HEK293 (cell line): ENCODE measurements around the gene MPHOSPH6.

Source experiments
- CTCF ChIA-PET: fragments of 350-600 bp; formaldehyde crosslinking; extraction: SDS; loops from one replicate; lab custom pipeline; 2021; ENCODE audit warnings: antibody characterized with exemption; lab: Yijun Ruan, JAX
- POLR2A ChIA-PET: fragments of 300-600 bp; formaldehyde crosslinking; extraction: SDS; loops from one replicate; lab custom pipeline; 2020; ENCODE audit warnings: antibody characterized with exemption, inconsistent platforms; lab: Yijun Ruan, JAX
- H3K27ac ChIP-seq: fragments of 200-500 bp; sonication (Bioruptor generic); 2 replicates; pipeline ENCODE4 v1.5.1; 2014; ENCODE audit warnings: low read depth, low read length, control low read depth, inconsistent platforms; ENCODE audit errors: extremely low read depth
- H3K36me3 ChIP-seq, 2 experiments: fragments of 200-500 bp in 1 of 2; sonication (Bioruptor generic) in 1 of 2; 1 replicate in 1 of 2; 2 replicates in 1 of 2; pipeline ENCODE4 v1.5.1; 2014 to 2017; ENCODE audit warnings: inconsistent platforms in 2 of 2, low read length in 2 of 2; ENCODE audit not compliant: control insufficient read depth in 2 of 2, insufficient read depth in 1 of 2
- H3K4me1 ChIP-seq: fragments of 200-500 bp; sonication (Bioruptor generic); 2 replicates; pipeline ENCODE4 v1.5.1; 2014; ENCODE audit warnings: mild to moderate bottlenecking, low read length, inconsistent platforms; ENCODE audit not compliant: control insufficient read depth, insufficient read depth
- H3K4me3 ChIP-seq: 2 replicates; pipeline ENCODE4 v1.5.1; 2011; ENCODE audit warnings: low read depth, mild to moderate bottlenecking, control low read depth, low read length, moderate library complexity
- H3K9me3 ChIP-seq: fragments of 200-500 bp; sonication (Bioruptor generic); 2 replicates; pipeline ENCODE4 v1.5.1; 2014; ENCODE audit warnings: low read depth, low read length, inconsistent platforms; ENCODE audit not compliant: control insufficient read depth, insufficient read depth
- PRDM1 ChIP-seq: fragments of 450-650 bp; formaldehyde crosslinking; IDR thresholded peaks from 2 replicates; pipeline ENCODE4; 2016; ENCODE audit warnings: missing biosample characterization, missing genetic modification characterization
- ZBTB8A ChIP-seq: fragments of 450-650 bp; formaldehyde crosslinking; IDR thresholded peaks from 2 replicates; pipeline ENCODE4 v1.5.1; 2016; ENCODE audit warnings: missing biosample characterization, missing genetic modification characterization
- ZFP41 ChIP-seq: fragments of 450-650 bp; formaldehyde crosslinking; IDR thresholded peaks from 2 replicates; pipeline ENCODE4 v1.5.1; 2016; ENCODE audit warnings: missing biosample characterization, missing genetic modification characterization, borderline replicate concordance
- ZNF112 ChIP-seq: fragments of 450-650 bp; formaldehyde crosslinking; IDR thresholded peaks from 2 replicates; pipeline ENCODE4 v1.5.0; 2017; ENCODE audit warnings: missing biosample characterization, missing genetic modification characterization
- ZNF138 ChIP-seq: fragments of 450-650 bp; formaldehyde crosslinking; IDR thresholded peaks from 2 replicates; pipeline ENCODE4 v1.5.1; 2016; ENCODE audit warnings: missing biosample characterization, missing genetic modification characterization, borderline replicate concordance
- ZNF37A ChIP-seq: fragments of 450-650 bp; IDR thresholded peaks from 2 replicates; pipeline ENCODE4 v1.5.1; 2018; ENCODE audit warnings: missing biosample characterization, missing genetic modification characterization
- ZNF426 ChIP-seq: fragments of 450-650 bp; formaldehyde crosslinking; IDR thresholded peaks from 2 replicates; pipeline ENCODE4 v1.5.1; 2017; ENCODE audit warnings: missing biosample characterization, missing genetic modification characterization, mild to moderate bottlenecking, inconsistent platforms, moderate library complexity
- ZNF654 ChIP-seq: fragments of 450-650 bp; formaldehyde crosslinking; IDR thresholded peaks from 2 replicates; pipeline ENCODE4 v1.5.1; 2016; ENCODE audit warnings: low read depth, missing biosample characterization, missing genetic modification characterization
- ZNF701 ChIP-seq: fragments of 450-650 bp; formaldehyde crosslinking; IDR thresholded peaks from 2 replicates; pipeline ENCODE4 v1.5.1; 2016; ENCODE audit warnings: missing biosample characterization, missing genetic modification characterization
- TF ChIP-seq, protein P1 (sequence below): fragments of 450-650 bp; formaldehyde crosslinking; conservative IDR thresholded peaks from 2 replicates; pipeline ENCODE4 v1.5.1; 2016; ENCODE audit warnings: low read depth, missing biosample characterization, missing genetic modification characterization
- TF ChIP-seq, protein P2 (sequence below): fragments of 450-650 bp; IDR thresholded peaks from 2 replicates; pipeline ENCODE4 v1.5.1; 2018; ENCODE audit warnings: missing biosample characterization, missing genetic modification characterization
- TF ChIP-seq, protein P3 (sequence below): fragments of 450-650 bp; formaldehyde crosslinking; IDR thresholded peaks from 2 replicates; pipeline ENCODE4 v1.5.1; 2016; ENCODE audit warnings: missing biosample characterization, missing genetic modification characterization
- TF ChIP-seq, protein P4 (sequence below): fragments of 450-650 bp; formaldehyde crosslinking; IDR thresholded peaks from 2 replicates; pipeline ENCODE4; 2016; ENCODE audit warnings: missing biosample characterization, missing genetic modification characterization

Gene MPHOSPH6

DNA sequence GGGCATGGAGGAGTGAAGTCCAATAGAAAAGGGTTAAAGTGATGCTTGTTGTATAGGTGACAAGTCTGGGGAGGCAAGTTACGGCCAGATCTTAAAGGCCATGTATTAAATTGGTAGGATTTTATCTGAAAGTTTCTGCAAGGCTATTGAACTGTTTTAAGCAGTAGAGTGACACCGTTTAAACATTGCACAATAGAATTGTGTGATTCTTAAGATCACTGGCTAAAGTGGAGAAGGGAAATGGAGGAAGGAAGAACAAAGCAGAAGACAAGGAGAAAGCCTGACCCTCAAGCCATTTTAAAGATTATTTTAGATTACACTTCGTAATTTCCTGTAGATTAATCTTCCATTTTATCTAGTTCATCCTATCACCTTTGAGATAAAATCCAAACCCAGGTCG lies 5.6 kb upstream of the MPHOSPH6 start:
- CTCF ChIA-PET: interaction anchor here (0.5 kb wide), 1 partner anchor 104 kb away, joined by 3 read pairs; no protein-coding TSS in a partner anchor
- TF ChIP-seq ZNF654: no peak
- POLR2A ChIA-PET: no interaction called here
- H3K27ac ChIP-seq: no peak overlapping the region
- no peaks in the 10 kb centered on the region for H3K4me1 ChIP-seq
- H3K4me3 ChIP-seq: no peak overlapping the region
- H3K36me3 ChIP-seq: no peaks in the 10 kb centered on the region
- no peaks in the 10 kb centered on the region for H3K9me3 ChIP-seq

DNA sequence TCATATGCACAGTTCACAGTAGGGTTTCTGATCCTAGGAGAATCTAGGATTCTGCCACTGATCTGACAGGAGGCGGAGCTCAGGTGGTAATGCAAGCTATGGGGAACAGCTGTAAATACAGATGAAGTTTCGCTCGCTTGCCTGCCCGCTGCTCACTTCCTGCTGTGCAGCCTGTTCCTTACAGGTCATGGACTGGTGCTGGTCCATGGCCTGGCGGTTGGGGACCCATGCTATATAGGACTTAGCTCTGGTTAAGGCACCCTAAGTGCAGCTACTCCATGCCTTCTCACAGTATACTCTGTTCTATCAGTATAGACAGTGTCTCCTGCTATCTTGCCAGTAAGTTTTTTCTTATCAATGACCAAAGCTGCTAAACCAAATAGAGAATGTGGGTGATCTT lies 2.4 kb downstream of the MPHOSPH6 start:
- Histone ChIP-seq H3K4me1 (no peaks in the 10 kb centered on the region), H3K9me3 (no peaks in the 10 kb centered on the region), H3K4me3 (no peak overlapping the region), H3K27ac (no peak overlapping the region), H3K36me3 (peaks cover 6 to 55% of the 10 kb centered on the region in 2 experiments; a peak in 1 of 3 replicates)
- ChIA-PET POLR2A (no interaction called here), CTCF (no interaction called here)
- TF ChIP-seq ZNF112 (tag by site-specific recombination): no peak

DNA sequence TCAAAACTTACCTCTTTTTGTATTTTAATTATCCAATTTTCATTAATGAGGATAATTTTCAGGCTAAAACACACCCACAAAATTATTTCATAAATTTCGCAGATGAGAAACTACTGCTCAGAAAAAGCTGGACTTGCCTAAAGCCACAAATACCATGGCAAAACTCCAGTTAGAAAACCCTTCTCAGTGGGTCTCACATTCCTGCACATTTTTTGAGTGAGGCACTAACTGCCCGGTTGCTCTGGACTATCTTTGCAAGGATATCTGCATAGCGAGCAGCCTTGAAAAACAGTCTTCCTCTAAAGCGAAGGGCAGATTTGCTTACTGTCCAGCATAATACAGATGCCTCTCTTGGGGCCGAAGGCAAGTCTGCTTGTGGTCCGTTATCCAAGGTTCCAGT lies 9.8 kb downstream of the MPHOSPH6 start:
- Histone ChIP-seq H3K36me3 (peaks cover 27 to 57% of the 10 kb centered on the region in 2 experiments), H3K9me3 (no peaks in the 10 kb centered on the region)
- POLR2A ChIA-PET: interaction anchor here (2.0 kb wide), 1 partner anchor 9 kb away, joined by 9 read pairs; the partner anchor contains the start of gene MPHOSPH6
- TF ChIP-seq, protein P1, sequence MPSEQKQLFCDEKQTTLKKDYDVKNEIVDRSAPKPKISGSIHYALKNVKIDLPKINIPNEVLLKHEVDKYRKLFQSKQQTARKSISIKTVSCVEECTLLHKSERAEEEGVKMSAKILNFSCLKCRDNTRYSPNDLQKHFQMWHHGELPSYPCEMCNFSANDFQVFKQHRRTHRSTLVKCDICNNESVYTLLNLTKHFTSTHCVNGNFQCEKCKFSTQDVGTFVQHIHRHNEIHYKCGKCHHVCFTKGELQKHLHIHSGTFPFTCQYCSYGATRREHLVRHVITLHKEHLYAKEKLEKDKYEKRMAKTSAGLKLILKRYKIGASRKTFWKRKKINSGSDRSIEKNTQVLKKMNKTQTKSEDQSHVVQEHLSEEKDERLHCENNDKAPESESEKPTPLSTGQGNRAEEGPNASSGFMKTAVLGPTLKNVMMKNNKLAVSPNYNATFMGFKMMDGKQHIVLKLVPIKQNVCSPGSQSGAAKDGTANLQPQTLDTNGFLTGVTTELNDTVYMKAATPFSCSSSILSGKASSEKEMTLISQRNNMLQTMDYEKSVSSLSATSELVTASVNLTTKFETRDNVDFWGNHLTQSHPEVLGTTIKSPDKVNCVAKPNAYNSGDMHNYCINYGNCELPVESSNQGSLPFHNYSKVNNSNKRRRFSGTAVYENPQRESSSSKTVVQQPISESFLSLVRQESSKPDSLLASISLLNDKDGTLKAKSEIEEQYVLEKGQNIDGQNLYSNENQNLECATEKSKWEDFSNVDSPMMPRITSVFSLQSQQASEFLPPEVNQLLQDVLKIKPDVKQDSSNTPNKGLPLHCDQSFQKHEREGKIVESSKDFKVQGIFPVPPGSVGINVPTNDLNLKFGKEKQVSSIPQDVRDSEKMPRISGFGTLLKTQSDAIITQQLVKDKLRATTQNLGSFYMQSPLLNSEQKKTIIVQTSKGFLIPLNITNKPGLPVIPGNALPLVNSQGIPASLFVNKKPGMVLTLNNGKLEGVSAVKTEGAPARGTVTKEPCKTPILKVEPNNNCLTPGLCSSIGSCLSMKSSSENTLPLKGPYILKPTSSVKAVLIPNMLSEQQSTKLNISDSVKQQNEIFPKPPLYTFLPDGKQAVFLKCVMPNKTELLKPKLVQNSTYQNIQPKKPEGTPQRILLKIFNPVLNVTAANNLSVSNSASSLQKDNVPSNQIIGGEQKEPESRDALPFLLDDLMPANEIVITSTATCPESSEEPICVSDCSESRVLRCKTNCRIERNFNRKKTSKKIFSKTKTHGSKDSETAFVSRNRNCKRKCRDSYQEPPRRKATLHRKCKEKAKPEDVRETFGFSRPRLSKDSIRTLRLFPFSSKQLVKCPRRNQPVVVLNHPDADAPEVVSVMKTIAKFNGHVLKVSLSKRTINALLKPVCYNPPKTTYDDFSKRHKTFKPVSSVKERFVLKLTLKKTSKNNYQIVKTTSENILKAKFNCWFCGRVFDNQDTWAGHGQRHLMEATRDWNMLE (tag by site-specific recombination): no peak
- TF ChIP-seq ZNF701 (tag by site-specific recombination) (no peak), ZFP41 (no peak), ZNF37A (no peak), ZNF426 (no peak), ZNF138 (tag by site-specific recombination) (no peak), PRDM1 (no peak), ZBTB8A (tag by site-specific recombination) (no peak)
- TF ChIP-seq, protein P2, sequence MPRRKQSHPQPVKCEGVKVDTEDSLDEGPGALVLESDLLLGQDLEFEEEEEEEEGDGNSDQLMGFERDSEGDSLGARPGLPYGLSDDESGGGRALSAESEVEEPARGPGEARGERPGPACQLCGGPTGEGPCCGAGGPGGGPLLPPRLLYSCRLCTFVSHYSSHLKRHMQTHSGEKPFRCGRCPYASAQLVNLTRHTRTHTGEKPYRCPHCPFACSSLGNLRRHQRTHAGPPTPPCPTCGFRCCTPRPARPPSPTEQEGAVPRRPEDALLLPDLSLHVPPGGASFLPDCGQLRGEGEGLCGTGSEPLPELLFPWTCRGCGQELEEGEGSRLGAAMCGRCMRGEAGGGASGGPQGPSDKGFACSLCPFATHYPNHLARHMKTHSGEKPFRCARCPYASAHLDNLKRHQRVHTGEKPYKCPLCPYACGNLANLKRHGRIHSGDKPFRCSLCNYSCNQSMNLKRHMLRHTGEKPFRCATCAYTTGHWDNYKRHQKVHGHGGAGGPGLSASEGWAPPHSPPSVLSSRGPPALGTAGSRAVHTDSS (tag by site-specific recombination): no peak
- TF ChIP-seq, protein P3, sequence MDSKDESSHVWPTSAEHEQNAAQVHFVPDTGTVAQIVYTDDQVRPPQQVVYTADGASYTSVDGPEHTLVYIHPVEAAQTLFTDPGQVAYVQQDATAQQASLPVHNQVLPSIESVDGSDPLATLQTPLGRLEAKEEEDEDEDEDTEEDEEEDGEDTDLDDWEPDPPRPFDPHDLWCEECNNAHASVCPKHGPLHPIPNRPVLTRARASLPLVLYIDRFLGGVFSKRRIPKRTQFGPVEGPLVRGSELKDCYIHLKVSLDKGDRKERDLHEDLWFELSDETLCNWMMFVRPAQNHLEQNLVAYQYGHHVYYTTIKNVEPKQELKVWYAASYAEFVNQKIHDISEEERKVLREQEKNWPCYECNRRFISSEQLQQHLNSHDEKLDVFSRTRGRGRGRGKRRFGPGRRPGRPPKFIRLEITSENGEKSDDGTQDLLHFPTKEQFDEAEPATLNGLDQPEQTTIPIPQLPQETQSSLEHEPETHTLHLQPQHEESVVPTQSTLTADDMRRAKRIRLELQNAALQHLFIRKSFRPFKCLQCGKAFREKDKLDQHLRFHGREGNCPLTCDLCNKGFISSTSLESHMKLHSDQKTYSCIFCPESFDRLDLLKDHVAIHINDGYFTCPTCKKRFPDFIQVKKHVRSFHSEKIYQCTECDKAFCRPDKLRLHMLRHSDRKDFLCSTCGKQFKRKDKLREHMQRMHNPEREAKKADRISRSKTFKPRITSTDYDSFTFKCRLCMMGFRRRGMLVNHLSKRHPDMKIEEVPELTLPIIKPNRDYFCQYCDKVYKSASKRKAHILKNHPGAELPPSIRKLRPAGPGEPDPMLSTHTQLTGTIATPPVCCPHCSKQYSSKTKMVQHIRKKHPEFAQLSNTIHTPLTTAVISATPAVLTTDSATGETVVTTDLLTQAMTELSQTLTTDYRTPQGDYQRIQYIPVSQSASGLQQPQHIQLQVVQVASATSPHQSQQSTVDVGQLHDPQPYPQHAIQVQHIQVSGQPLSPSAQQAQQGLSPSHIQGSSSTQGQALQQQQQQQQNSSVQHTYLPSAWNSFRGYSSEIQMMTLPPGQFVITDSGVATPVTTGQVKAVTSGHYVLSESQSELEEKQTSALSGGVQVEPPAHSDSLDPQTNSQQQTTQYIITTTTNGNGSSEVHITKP (tag by site-specific recombination): no peak
- TF ChIP-seq, protein P4, sequence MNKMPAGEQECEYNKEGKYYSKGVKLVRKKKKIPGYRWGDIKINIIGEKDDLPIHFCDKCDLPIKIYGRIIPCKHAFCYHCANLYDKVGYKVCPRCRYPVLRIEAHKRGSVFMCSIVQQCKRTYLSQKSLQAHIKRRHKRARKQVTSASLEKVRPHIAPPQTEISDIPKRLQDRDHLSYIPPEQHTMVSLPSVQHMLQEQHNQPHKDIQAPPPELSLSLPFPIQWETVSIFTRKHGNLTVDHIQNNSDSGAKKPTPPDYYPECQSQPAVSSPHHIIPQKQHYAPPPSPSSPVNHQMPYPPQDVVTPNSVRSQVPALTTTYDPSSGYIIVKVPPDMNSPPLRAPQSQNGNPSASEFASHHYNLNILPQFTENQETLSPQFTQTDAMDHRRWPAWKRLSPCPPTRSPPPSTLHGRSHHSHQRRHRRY (tag by site-specific recombination): no peak
- TF ChIP-seq, all 188 proteins: peak for 0
- Histone ChIP-seq H3K4me1 (no peaks in the 10 kb centered on the region), H3K4me3 (no peak overlapping the region), H3K27ac (no peak overlapping the region)
- CTCF ChIA-PET: no interaction called here
